ENCODE data around the gene PEX11B. TPM values are rescaled to one million over a fixed set of nuclear protein-coding genes. Genes with fewer than 3 reads are reported as not detected.

PEX11B gene
- total and polyA plus RNA-seq, 2 experiments from 2014 or later = 7.4 to 9.1 TPM

GRCh38 chr1:145912128-145912641, 6.3 kb downstream of the PEX11B start:
- H4K20me1 ChIP-seq (replicated peaks; ENCODE audit: insufficient read depth) = no peaks in the 10 kb centered on the region
- Mint-ChIP-seq H3K4me1 (peaks cover 10% of the 10 kb centered on the region; the same call in 2 of the 3 replicates), H3K4me3 (no peak overlapping the region), H3K9me3 (no peaks in the 10 kb centered on the region), H3K27ac (no peak overlapping the region), H3K36me3 (ENCODE audit: low read depth) (no peaks in the 10 kb centered on the region; the same call in 1 of the 3 replicates), H3K27me3 (ENCODE audit: insufficient read depth, low read depth, poor library complexity) (peaks cover 9% of the 10 kb centered on the region)
- ATAC-seq (no peak), DNase-seq (ENCODE audit: low spot score) (no peak)
- no peaks in the 10 kb centered on the region for H3K79me2 ChIP-seq (replicated peaks; ENCODE audit: insufficient read depth)
- no peak overlapping the region for H3K4me2 ChIP-seq
- H3F3A ChIP-seq (replicated peaks; ENCODE audit: low read depth) = 0 out of 2 replicates have a peak, but pooled peaks cover 4% of the 10 kb centered on the region
- H3K36me3 ChIP-seq (ENCODE audit: insufficient read depth) = no peaks in the 10 kb centered on the region
- no peak overlapping the region for H2AFZ ChIP-seq
- no peak overlapping the region for H3K27ac ChIP-seq (ENCODE audit: low read depth)
- no peaks in the 10 kb centered on the region for H3K4me1 ChIP-seq (ENCODE audit: insufficient read depth)
- H3K9me2 ChIP-seq (ENCODE audit: insufficient read depth) = no peaks in the 10 kb centered on the region
- H3K4me3 ChIP-seq = no peak overlapping the region
- no peaks in the 10 kb centered on the region for H3K27me3 ChIP-seq (ENCODE audit: insufficient read depth)
- TF ChIP-seq REST (IDR thresholded peaks at IDR 0.05; ENCODE audit: unreplicated experiment) = no peak
- no peak for TF ChIP-seq ETS1 (IDR thresholded peaks at IDR 0.05)
- no peak for TF ChIP-seq STAT1 (IDR thresholded peaks at IDR 0.05; ENCODE audit: unreplicated experiment)
- TF ChIP-seq ZNF114 (CRISPR knock-in tag; IDR thresholded peaks at IDR 0.05) = no peak
- TF ChIP-seq EZH2 (IDR thresholded peaks at IDR 0.05; ENCODE audit: low read depth, unreplicated experiment) = no peak
- TF ChIP-seq CTCF (conservative IDR thresholded peaks at IDR 0.05; ENCODE audit: low read depth in 2 of 2) = no peak
- TF ChIP-seq POLR2AphosphoS5 (IDR thresholded peaks at IDR 0.05; ENCODE audit: low read depth) = no peak
- no peak for TF ChIP-seq ZNF462 (CRISPR knock-in tag; IDR thresholded peaks at IDR 0.05)
- no peak for TF ChIP-seq NANOG (IDR thresholded peaks at IDR 0.05; ENCODE audit: borderline replicate concordance)
- no peak for TF ChIP-seq ZNF331 (CRISPR knock-in tag; IDR thresholded peaks at IDR 0.05; ENCODE audit: low read depth)
- no peak for TF ChIP-seq EZH2phosphoT487 (IDR thresholded peaks at IDR 0.05; ENCODE audit: unreplicated experiment)
- no peak for TF ChIP-seq JUNB (IDR thresholded peaks at IDR 0.05; ENCODE audit: unreplicated experiment)
- TF ChIP-seq CREB1 (CRISPR knock-in tag; IDR thresholded peaks at IDR 0.05; ENCODE audit: low read depth) = no peak
